Suppressor macrophage treated with lipopolysaccharide for 1 hour (primary cell): ENCODE results near the gene BMPR1B.
"Not testable (repeated sequence)": the region's sequence is repeated elsewhere in the genome, so short reads cannot be mapped to it uniquely, and the experiment has no call there.

Source experiments
- DNase-seq, 3 donors: peaks; one replicate each; pipeline ENCODE4 v3.0.0-alpha.2; 2020 to 2022

The BMPR1B gene

DNA sequence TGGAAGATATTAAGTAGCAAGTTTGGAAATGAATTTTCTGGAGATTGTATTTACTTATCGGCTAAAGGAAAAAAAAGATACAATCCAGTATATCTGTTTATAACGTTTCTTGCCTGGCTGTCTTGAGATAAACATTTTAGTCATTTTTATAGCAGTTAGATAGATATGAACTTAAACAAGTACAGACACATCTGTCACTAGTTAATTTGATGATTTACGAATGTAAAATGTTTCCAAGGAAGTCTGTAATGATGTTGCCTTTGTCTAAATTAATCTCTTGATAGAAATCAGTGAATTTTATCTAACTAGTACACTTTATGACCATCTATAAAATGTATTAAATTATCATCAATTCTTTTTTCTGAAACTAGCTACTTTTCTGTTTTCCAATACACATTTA lies 5.7 kb downstream of the BMPR1B start:
- DNase-seq: no peak

DNA sequence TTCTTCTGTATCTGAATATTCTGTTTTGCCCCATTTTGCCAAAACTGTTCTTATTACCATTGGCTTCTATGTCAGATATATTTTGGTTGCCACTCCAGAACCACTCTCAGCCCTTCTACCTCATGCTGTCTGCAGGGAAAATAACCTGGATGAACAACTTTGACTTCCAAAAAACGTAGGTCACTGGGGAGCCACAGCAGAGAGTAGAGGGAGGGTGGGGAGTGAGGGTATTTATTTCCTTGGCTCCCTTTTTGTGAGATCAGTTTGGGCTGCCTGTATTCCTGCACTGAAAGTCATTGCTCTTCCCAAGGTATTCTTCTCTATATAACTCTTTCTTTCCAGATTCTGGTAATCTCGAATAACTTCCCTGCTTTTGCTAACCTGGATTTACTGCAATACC lies 6.3 kb downstream of the BMPR1B start:
- no peak for DNase-seq

DNA sequence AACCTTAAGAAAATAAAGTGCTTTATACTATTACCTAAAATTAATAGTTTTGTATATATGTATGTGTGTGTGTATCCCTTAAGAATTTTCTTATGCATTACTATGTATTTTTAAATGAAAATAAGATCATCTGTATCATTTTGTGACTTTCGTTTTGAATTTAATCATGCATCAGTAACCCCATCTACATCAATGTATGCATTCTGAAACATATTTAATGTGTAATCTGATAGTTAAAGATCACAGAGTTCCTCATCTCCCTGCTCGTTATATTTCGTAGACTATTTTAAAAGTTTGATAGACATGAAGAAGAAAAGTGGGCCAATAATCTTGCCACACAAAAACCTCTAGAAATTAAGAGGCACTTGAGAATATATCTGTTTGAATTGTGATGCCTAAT lies 7.4 kb downstream of the BMPR1B start:
- no peak for DNase-seq

DNA sequence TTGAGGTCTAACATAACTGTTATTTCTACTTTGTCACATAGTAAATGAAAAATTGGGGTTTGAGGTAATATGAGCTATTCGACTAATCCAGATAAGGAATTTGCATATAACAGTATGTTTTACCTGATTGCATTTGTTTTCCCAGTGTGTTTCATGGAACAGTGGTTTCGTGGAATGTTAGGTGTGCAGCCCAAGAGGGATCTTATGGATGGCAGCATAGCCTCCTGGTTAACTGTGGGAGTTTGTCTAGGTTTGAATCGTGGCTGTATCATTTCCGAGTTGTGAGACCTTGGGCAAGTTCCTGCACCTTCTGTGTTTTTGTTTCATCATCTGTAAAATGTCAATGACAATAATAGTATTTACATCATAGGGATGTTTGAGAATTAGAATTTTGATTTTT lies 7.9 kb downstream of the BMPR1B start:
- DNase-seq: no peak

DNA sequence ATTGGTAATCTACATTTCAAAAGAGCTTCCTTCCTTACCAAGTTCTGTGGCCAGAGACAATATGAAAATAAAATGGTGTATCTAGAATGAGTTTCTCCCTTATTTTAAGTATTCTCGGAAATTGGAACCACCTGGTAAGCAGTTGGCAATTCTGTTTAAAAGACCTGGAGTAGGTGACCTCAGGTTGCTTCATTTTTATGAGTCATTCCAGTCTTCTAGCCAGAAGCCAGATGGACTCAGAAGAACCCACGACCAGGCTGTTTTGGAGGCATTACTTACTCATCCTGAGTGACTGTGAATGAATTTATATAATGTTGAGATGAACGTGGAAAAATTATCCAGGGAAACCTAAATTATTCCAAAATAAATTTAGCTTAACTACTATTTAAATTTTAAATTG lies 9.1 kb downstream of the BMPR1B start:
- no peak for DNase-seq

DNA sequence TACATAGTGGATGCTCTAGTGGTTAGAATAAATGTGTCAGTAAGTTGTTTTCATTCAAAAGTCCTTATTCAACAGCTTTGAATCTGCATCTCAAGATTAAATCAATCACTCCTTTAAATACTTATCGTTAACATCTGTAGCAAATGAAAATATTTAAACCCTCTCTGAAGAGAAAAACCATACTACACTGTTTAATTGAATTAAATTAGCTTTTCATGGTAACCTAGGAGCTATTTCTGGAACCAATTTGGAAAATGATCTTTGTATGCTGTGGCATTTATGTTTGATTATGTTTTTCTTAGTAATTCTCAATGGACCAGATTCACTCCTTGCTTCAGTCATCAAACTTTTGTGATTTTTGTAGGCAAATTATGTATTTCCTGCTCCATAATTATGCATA lies 9.7 kb downstream of the BMPR1B start:
- DNase-seq: no peak

DNA sequence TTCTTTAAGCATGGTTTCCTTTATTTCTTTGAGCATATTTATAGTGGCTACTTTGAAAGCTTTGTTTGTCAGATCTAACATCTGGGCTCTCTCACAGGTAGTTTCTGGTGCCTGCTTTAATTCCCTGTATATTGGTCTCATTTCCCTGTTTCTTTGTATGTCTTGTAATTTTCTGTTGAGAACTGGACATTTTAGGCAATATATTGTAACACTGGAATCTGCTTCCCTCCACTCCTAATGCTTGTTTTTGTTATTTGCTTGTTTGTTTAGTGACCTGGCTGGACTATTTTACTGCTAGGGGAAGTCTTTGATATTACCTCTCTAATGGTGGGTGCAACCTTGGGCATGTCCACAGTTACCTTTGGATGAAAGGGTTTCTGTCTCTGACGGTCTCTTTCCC lies 25.0 kb downstream of the BMPR1B start:
- no peak for DNase-seq

DNA sequence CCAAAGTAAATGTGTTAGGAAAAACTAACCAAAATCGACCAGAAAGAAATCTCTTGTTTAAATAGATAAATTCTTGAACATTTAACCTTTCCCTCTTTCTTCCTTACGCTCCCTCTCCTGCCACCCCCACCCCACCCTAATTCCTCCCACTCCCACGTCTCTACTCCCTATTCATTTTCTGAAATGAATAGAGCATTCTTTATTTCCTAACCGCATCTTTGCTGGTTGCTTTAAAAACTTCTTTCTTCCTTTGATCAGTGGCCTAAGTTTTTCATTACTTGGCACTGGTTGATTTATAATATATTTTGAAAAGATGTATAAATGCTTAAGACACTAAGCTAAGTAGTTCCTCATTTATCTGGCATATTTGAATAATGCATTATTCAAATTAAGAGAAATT lies 33.9 kb downstream of the BMPR1B start:
- no peak for DNase-seq

DNA sequence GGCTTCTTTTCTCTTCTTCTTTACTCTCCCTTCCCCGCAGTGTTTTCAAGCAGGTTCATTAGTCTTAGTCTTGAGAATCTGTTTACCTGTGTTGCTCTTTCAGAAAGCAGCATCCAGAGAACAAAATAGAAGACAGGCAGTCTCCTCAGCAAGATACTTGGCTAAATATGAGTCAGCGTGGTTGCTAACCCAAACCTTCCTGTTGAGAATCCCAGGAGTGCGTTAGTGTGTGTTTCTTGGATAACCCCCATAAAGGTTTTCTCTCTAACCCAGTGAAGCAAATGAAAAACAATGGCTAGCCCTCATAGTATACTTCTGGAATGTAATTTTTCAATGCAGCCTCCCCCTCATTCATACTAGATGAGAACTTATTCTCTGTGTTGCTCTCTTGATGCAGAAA lies 41.1 kb downstream of the BMPR1B start:
- no peak for DNase-seq

DNA sequence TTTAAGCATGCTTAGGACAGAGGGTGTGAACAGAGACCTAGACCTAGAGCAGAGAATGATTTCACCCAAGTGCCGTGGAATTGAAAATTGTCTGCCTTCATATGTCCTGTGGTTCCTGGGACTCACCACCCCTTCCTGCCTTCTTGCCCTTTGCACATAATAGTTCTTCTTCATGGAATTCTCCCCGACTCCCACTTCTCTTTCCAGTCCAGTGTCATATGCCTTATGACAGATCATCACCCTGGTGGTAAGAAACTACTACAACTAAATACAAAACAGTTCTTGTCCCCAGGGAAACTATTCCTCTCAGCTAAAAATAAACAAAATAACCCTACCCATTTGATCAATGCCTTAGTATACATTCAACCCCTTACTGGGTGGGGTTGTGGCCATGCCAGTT lies 43.3 kb downstream of the BMPR1B start:
- no peak for DNase-seq

DNA sequence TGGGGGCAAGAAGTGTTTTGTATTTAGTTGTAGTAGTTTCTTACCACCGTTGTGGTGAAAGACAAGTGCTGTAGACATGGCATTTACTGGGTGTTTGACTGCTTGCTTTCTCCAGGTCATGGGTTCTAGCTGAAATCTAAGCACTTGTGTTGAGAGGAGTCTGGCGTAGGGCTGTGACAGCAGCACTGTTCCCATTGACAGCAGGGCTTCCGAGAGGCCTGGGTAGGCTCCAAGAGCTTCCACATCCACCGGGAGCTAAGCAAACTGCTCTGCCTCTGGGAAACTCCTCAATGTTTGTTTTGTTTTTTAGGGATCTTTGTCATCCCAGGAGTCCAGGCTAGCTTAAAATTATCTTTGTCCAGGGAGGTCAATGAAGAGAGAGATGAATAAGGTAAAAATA lies 44.3 kb downstream of the BMPR1B start:
- no peak for DNase-seq

DNA sequence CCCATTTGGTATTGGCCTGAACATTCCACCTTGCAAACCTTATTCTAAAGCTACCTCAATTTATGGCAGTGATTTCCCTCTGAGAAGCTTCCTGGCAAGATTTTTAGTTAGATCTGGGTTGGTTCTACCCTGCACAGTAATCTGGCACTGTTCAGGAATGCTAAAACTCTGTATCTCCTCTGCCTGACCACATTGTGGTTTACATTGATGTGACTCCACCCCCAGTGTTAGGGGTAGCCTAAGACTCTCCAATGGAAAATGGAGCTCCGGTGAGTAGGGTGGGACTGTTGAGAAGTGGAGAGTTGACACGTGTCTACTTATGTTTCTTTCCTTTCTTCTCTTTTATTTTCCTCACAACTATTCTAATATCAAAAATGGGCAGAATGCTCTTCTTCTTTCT lies 45.4 kb downstream of the BMPR1B start:
- DNase-seq: no peak

DNA sequence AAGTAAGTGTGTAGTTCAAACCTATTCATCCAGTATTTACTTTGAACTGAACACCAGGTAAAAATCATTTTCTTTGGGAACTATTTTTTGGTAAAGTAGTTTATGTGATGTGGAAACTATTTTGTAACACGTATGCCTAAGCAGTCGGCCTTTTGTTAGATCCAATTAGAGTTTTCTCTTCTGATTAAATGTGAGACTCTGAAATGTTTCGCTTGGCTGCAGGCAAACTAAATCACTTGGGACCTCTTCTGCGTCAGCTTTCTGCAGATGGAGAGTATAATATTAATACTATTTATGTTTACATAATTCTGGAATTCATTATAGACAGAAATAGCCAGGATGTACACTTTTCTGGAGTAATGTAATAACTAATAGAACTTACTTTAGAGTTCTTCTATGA lies 46.9 kb downstream of the BMPR1B start:
- no peak for DNase-seq

DNA sequence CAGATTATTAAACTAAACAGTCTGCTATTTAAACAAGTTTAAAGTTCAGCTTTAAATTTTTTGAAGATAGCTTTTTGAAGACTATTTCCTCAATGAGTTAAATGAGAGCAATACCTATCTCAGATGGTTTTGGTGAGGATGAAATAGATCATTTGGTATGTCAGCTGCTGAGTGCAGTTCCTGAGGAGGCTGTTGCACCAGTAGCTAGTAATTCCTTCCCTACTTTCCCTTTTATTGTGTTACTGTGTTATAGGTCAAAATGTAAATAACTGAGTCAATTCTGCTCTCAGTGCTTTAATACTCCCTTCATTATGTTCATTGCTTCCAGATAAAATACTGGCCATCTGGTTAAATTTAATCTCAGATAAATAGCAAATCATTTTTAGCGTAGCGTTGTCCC lies 48.6 kb downstream of the BMPR1B start:
- no peak for DNase-seq

DNA sequence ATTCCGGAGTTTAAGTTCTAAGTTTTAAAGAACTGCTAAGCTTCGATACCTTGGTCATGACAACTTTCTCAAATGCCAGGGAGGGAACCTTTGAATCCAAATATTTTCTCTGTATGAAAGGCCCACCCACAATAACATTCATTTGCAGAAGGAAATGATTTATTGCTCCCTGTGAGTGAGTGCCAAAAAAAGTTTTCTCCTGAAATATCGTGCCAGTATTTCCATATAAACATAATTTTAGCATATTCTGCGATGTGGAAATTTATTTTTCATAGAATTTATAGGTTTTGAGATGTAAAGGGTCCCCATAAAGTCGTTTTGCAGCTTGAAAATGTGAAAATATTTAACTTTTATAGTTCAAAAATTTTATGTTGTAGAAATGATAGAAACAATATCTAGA lies 53.9 kb downstream of the BMPR1B start:
- DNase-seq: no peak

DNA sequence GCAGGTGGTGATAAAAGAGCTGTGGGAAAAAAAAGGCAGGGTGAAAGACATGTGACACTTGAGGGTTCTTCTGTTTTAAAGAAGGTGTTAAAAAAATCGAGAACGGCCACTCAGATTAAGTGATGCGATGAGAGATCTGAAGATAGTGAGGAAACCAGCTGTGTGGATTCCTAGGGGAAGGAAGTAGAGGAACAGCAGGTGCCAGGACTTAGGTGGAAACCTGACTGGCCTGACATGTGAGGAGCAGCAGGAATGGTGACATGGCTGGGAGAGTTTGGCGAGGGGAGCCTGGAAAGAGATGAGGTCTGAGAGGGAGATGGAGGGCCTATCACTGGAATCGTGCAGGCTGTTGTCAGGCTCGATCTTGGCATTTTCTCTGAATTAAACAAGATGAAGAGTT lies 55.5 kb downstream of the BMPR1B start:
- peak in 1 of 3 donors; percentile 13 for DNase-seq

DNA sequence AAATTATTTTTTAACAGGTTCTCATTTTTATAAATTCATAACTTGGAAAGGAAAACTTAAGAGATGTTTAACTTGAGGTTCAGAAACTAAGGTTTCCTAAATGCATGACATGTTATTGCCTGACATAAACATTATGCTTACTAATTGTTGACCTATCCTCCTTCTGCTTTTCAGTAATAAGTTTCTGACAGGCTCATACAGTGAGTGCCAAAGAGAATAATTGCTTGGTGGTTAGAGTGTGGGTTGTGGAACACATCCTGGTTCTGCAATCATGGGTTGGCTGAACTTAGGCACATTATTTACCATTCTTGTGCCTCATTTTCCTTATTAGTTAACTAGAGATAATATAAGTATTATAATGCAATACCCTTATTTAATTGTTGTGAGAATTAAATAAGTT lies 56.5 kb downstream of the BMPR1B start:
- DNase-seq: peak; percentile 16 to 57 (median 23)

DNA sequence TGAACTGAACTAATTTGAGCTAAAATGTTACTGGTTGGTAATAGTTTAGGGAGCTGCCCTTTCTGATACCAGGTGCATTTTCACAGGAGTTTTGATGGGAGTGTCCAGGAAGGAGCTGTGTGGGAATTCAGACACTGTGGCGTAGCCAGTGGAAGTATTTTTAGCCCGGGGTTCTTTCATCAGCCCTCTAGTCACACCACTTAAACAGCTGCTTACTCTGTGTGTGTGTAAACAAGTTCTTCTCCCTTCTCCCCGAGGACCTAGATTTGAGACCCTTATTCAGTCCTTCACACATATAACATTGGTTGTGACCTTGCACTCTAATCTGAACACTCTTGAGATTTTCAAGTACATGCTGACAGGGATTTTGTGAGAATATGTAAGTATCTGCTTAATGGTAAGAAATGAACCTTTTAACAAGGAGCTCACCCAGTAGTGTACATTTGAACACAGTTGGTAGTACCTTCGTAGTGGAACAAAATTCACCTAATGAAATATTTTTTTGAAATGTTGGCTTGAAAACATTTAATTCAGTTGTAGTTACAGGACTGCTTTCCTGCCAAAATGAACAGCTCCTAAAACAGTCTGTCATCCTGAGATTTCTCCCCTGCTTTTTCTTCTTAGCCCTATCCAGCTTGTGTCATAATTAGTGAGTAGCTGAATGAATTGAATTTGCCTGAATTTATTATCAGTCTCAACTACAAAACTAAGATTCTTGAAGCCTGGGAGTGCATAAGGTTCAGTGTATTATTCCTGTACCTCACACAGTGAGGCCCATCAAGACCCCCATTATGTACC lies 61.8 kb downstream of the BMPR1B start:
- no peak for DNase-seq

DNA sequence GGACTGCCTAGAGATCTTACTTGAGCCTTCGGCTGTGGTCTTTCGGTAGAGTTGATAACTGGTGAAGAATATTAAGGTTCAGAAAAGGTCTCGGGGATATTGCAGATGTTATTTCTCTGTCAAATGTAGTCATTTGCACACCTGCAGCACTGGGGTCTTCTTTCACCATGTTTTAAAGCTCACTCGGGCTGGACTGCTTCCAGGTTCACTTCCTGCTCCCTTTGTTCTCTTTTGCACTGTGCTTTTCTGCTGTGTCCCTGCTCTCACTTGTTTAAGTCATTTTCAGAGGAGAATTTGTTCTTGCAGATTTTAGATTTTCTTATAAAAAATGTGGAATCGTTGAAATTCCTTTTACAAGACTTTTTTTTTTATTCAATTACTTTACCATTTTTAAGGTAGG lies 68.5 kb downstream of the BMPR1B start:
- DNase-seq: no peak

DNA sequence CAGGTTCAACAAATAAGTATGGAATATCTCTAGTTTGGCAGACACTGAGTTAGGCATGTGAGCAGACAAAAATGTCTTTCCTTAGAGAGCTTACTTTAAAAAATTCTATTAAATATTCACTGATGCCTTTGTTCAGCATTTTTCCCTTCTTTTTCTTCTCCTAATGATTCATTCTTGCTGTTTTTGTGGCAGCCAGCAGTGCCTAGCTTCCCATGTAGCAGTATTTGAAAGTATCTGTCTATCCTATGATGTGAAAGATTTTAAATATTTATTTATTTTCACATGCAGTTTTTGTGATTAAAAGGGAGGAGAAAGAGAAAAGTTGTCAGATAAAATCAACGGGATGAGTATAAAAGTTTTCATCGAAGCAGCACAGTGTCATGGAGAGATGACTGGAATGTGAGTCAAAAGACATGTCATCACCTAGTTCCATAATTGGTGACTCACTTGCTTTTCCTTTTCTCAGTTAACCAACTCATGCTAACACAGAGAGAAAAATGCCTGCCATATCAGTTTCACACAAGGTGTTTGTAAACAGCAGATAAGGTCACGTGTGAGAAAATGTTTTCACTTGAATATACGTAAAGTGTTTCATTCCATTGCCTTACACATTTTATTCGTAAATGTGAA lies 69.8 kb downstream of the BMPR1B start:
- DNase-seq: peak; percentile 6 to 49 (median 20)

DNA sequence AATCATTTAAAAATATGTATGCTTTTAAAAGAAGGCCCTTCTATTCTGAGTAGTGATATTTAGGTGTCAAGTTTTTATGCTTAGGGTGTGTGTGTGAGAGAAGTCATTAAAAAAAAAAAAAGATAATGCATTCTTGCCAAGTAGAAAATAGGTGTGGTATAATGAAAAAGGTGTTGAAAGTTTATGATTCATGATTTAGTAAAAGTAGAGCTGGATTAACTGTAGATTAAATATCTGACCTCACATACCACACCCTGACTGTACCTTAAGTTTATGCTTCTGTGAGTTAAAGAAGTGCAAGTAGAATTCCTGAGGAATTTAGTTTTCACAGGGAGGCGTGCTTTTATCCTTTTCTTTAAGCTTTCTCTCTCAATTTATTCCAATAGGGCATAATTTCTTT lies 71.1 kb downstream of the BMPR1B start:
- no peak for DNase-seq

DNA sequence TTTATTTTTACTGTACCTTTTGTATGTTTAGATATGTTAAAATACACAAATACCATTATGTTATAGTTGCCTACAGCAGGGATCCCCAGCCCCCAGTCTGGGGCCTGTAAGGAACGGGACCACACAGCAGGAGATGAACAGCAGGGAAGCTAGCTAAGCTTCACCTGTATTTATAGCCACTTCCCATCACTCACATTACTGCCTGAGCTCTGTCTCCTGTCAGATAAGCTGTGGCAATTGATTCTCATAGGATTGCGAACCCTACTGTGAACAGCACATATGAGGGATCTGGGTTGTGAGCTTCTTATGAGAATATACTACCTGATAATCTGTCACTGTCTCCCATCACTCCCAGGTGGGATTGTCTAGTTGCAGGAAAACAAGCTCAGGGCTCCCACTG lies 73.9 kb downstream of the BMPR1B start:
- DNase-seq: no peak

DNA sequence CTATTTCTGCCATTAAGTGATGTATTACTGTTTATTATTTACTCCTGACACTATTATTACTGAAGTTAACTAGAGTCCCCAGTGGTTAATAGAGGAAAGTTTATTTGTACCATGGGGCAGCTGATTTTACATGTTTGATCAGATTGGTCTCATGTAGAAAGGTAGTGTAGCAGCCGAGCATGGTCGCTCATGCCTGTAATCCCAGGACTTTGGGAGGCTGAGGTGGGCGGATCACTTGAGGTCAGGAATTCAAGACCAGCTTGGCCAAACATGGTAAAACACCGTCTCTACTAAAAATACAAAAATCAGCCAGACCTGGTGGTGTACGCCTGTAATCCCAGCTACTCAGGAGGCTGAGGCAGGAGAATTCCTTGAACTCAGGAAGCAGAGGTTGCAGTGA lies 74.6 kb downstream of the BMPR1B start:
- not testable (repeated sequence) for DNase-seq

DNA sequence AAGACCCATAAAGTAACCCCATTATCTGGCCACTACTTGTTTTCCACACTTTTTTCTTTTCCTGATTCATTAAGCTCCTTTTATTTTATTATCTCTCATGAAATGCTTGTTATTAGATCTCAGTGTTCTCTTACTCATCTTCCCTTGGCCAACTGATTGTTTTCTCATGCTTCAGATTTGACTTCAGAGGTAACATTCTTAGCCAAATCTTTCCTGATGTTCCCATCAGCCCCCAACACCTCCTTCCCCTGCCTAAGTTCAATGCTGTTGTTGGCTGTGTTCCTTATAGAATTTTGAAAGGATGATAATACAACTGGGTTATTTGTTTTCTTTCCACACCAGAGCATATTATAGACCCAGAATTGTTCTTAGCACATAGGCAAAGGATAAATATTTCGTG lies 75.6 kb downstream of the BMPR1B start:
- no peak for DNase-seq

DNA sequence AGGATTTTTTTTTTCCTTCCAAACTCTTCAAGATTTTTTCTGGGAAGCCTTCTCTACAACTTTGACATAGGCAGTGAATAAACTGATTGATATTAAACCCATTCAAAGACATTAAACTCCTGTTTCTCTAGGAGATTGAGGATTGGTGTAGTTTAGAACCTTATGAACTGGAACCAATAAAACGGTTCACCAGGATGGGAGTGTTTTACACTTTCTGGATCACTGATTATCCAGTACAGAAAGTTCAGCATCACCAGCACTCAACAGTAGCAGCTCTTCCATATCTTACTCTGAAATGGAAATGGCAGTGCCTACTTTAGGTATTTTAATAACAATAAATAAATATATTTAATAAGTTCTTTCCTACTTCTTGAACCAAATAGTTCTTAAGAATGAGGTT lies 76.7 kb downstream of the BMPR1B start:
- DNase-seq: no peak
